Right renal pelvis (tissue), 4 donors: ENCODE measurements around the gene PRRT2. TPM values are rescaled to one million over a fixed set of nuclear protein-coding genes. Genes with fewer than 3 reads are reported as not detected.

Experiments
- DNase-seq, 4 donors: peaks; one replicate each; pipeline ENCODE4 v3.0.0-alpha.2; 2013; ENCODE audit warnings: low read depth in 4 of 4, low spot score in 3 of 4, missing footprints in 1 of 4
- polyA plus RNA-seq, 4 donors: library from polyadenylated mRNA; unstranded; fragments of 120-200 nt; gene quantifications; one replicate each; pipeline ENCODE4 v1.2.1, GENCODE V29; 2013; ENCODE audit not compliant: insufficient read length in 4 of 4

PRRT2 gene
- polyA plus RNA-seq, 4 donors, result 14.7 to 21.0 (median 17.1) TPM

- DNase-seq, result no peak
These were observed 1.9 kb upstream of the PRRT2 start for GRCh38 chr16:29809850-29810698.

- no peak for DNase-seq
These were observed 1.3 kb upstream of the PRRT2 start for GRCh38 chr16:29810699-29811169.

- DNase-seq, result peak; percentile 82 to 91 (median 89)
These were observed 660 bp upstream of the PRRT2 start for GRCh38 chr16:29811170-29811895.

- DNase-seq, result no peak
These were observed 1.0 kb downstream of the PRRT2 start for GRCh38 chr16:29812754-29813643.

GRCh38 chr16:29813644-29814562 lies 1.9 kb downstream of the PRRT2 start:
- DNase-seq, result no peak

- no peak for DNase-seq
These were observed 2.6 kb downstream of the PRRT2 start for GRCh38 chr16:29814592-29814991.

GRCh38 chr16:29815032-29815721 lies 3.2 kb downstream of the PRRT2 start:
- no peak for DNase-seq

GRCh38 chr16:29815793-29816693 lies 4.0 kb downstream of the PRRT2 start, which contains the start of gene PAGR1:
PAGR1 (plus strand) TSS chr16:29816152; CDS start chr16:29816526, 374 bp downstream.
- DNase-seq, result peak; percentile 98

- DNase-seq, result no peak
These were observed 4.9 kb downstream of the PRRT2 start for GRCh38 chr16:29816694-29817441.

- DNase-seq, result no peak
These were observed 6.1 kb downstream of the PRRT2 start for GRCh38 chr16:29818082-29818481.

GRCh38 chr16:29819506-29819905 lies 7.5 kb downstream of the PRRT2 start:
- DNase-seq, result no peak

GRCh38 chr16:29820271-29820701 lies 8.3 kb downstream of the PRRT2 start, which contains the start of gene MVP:
MVP (plus strand) TSS chr16:29820462; CDS start chr16:29830550, 10,088 bp downstream.
- DNase-seq, result no peak

- DNase-seq, result no peak
These were observed 9.0 kb downstream of the PRRT2 start for GRCh38 chr16:29820730-29821642.

- no peak for DNase-seq
These were observed 9.7 kb downstream of the PRRT2 start for GRCh38 chr16:29821643-29822115.

- no peak for DNase-seq
These were observed 12.7 kb downstream of the PRRT2 start for GRCh38 chr16:29824589-29825144.
